Memory B cell (primary cell): ENCODE data around the gene LBX2.
"Not testable (repeated sequence)": the region's sequence is repeated elsewhere in the genome, so short reads cannot be mapped to it uniquely, and the experiment has no call there.

Experiments used
- ATAC-seq: fragments of 150-1000 bp; cut with Tn5 transposase; 2 replicates; pipeline ENCODE4 v1.10.0; 2021; ENCODE audit warnings: low read depth, mild to moderate bottlenecking, moderate library complexity
- DNase-seq, 2 donors: peaks; one replicate each; pipeline ENCODE4 v3.0.0; 2022; ENCODE audit warnings: low spot score in 2 of 2
- H3K27ac Mint-ChIP-seq: one replicate; pipeline ENCODE4 v1.8.0; 2022; ENCODE audit warnings: mild to moderate bottlenecking, moderate library complexity, mixed read lengths
- H3K27me3 Mint-ChIP-seq: one replicate; pipeline ENCODE4 v1.8.0; 2022; ENCODE audit warnings: mixed read lengths
- H3K36me3 Mint-ChIP-seq: one replicate; pipeline ENCODE4 v1.8.0; 2022; ENCODE audit warnings: mild to moderate bottlenecking, mixed read lengths
- H3K4me1 Mint-ChIP-seq: one replicate; pipeline ENCODE4 v1.8.0; 2022; ENCODE audit warnings: mixed read lengths
- H3K4me3 Mint-ChIP-seq: one replicate; pipeline ENCODE4 v1.8.0; 2022; ENCODE audit warnings: mild to moderate bottlenecking, moderate library complexity, mixed read lengths
- H3K9me3 Mint-ChIP-seq: one replicate; pipeline ENCODE4 v1.8.0; 2022; ENCODE audit warnings: mixed read lengths

Gene LBX2

DNA sequence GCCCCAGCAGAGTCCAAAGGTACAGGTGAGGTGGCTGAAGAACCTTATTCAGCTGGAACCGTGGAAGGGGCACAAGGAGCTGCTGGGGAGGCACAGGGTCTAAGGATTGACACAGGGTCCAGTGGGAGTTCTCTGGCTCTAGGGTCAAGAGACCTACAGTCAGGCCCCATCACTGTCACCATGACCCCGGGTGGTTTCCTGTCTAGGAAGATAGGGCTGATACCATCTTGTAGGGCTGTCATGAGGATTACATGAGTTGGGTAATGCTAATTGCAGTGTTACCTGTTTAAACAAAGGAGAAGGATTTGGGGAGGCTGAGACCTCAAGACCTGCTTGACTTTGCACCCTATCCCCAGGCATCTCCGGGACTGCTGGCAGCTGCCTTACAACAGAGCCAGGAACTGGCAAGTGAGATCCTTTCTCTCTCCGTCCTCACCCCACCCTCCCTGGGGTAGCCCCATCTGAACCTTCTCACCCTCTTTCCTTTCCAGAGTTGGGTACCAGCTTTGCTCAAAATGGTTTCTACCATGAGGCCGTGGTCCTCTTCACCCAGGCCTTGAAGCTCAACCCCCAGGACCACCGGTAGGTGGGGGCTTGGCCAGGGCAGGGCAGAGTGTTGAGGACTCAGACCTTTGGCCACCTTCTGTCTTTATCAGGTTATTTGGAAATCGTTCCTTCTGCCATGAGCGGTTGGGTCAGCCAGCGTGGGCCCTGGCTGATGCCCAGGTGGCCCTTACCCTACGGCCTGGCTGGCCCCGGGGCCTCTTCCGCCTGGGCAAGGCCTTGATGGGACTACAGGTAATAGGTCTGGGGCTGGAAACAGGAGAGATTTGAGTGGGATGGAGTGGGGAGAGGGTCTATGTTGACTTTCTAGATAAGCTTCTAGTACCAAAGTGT is 7.5 kb downstream of the LBX2 start:
- no peak overlapping the region for H3K27ac Mint-ChIP-seq
- H3K27me3 Mint-ChIP-seq, result no peaks in the 10 kb centered on the region
- ATAC-seq (no peak), DNase-seq (no peak)
- peaks cover 3% of the 10 kb centered on the region for H3K4me1 Mint-ChIP-seq
- H3K9me3 Mint-ChIP-seq, result no peaks in the 10 kb centered on the region
- peaks cover 40% of the 10 kb centered on the region for H3K36me3 Mint-ChIP-seq
- no peak overlapping the region for H3K4me3 Mint-ChIP-seq

DNA sequence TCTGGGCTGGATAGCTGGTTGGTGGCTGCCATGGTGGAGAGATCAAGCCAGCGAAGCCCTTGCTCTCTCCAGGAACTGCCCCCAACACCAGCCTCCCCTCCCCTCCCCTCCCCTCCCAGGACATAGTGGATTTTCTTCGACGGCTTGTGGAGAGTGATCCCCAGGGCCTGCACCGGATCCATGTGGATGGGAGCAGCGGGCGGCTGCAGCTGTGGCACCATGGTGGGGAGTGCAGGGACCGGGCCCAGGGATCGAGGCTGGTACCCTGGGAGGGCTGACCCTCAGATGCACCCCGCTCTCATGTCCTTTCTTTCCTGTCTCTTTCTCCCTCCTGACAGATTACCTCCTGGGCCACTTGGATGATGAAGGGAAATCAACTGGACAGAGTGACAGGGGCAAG is 9.5 kb downstream of the LBX2 start:
- Mint-ChIP-seq H3K9me3 (no peaks in the 10 kb centered on the region), H3K27ac (no peak overlapping the region), H3K4me3 (no peak overlapping the region), H3K27me3 (no peaks in the 10 kb centered on the region), H3K36me3 (peaks cover 46% of the 10 kb centered on the region), H3K4me1 (peaks cover 8% of the 10 kb centered on the region)
- no peak for DNase-seq
- ATAC-seq, result no peak

DNA sequence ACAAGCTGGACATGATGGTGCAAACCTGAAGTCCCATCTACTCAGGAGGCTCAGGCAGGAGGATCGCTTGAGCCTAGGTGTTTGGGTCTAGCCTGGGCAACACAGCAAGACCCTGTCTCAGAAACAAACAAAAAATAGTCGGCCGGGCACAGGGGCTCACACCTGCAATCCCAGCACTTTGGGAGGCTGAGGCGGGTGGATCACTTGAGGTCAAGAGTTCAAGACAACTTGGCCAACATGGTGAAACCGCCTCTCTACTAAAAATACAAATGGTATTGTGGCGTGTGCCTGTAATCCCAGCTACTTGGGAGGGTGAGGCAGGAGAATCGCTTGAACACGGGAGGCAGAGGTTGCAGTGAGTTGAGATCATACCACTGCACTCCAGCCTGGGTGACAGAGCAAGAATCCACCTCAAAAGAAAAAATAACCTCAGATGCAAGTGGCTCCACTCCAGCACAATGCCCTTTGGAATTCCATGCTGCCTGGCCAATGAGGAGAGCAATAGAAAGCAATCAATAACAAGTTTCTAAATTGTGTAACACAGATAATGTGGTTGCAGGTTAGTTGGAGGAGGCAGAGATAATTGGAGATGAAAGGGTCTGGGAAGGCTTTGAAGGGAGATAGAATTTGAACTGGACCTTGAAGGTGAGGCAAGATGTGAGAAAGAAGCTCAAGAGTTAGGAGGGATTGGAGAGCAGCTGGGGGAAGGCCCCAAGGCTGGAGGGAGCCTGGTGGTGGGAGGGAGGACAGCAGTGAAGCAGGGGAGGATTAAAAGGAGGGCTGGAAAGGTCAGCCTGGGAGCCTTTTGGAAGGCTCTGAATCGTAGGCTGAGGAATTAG is 10.5 kb downstream of the LBX2 start:
- Mint-ChIP-seq H3K4me3 (no peak overlapping the region), H3K9me3 (no peaks in the 10 kb centered on the region), H3K4me1 (peaks cover 8% of the 10 kb centered on the region), H3K27ac (no peak overlapping the region), H3K27me3 (no peaks in the 10 kb centered on the region), H3K36me3 (peaks cover 40% of the 10 kb centered on the region)
- ATAC-seq (no peak), DNase-seq (no peak)

DNA sequence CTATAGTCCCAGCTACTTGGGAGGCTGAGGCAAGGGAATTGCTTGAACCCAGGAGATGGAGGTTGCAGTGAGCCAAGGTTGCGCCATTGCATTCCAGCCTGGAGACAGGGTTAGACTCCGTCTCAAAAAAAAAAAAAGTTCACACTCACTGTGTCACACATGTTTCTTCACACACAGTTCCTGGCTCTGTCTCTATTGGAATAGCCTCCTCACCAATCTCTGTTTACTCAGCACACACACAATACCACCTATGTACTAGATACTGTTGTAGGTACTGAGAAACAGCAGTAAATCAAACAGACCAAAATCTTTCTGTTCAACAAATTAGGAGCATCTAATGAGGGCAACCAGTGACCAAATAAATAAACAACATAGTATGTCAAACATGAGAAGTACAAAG is 13.3 kb downstream of the LBX2 start:
- no peak overlapping the region for H3K27ac Mint-ChIP-seq
- DNase-seq, result no peak
- peaks cover 14% of the 10 kb centered on the region for H3K4me1 Mint-ChIP-seq
- no peak overlapping the region for H3K4me3 Mint-ChIP-seq
- H3K27me3 Mint-ChIP-seq, result no peaks in the 10 kb centered on the region
- no peaks in the 10 kb centered on the region for H3K9me3 Mint-ChIP-seq
- no peak for ATAC-seq
- peaks cover 22% of the 10 kb centered on the region for H3K36me3 Mint-ChIP-seq

DNA sequence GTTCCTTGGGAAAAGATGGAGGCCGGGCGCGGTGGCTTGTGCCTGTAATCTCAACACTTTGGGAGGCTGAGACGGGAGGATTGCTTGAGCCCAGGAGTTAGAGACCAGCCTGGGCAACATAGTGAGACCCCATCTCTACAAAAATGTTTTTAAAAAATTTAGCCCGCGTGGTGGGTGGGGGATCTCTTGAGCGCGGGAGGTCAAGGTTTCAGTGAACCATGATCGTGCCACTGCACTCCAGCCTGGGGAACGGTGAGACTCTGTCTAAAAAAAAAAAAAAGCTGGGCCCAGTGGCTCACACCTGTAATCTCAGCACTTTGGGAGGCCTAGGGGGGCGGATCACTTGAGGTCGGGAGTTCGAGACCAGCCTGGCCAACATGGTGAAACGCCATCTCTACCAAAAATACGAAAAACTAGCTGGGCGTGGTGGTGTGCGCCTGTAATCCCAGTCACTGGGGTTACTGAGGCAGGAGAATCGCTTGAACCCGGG is 15.7 kb downstream of the LBX2 start:
- H3K36me3 Mint-ChIP-seq, result peaks cover 11% of the 10 kb centered on the region
- not testable (repeated sequence) for H3K27me3 Mint-ChIP-seq, ATAC-seq, H3K9me3 Mint-ChIP-seq, DNase-seq
- peaks cover 18% of the 10 kb centered on the region for H3K4me1 Mint-ChIP-seq
- H3K4me3 Mint-ChIP-seq, result peak overlapping the region; percentile 99
- H3K27ac Mint-ChIP-seq, result peak overlapping the region; percentile 92

DNA sequence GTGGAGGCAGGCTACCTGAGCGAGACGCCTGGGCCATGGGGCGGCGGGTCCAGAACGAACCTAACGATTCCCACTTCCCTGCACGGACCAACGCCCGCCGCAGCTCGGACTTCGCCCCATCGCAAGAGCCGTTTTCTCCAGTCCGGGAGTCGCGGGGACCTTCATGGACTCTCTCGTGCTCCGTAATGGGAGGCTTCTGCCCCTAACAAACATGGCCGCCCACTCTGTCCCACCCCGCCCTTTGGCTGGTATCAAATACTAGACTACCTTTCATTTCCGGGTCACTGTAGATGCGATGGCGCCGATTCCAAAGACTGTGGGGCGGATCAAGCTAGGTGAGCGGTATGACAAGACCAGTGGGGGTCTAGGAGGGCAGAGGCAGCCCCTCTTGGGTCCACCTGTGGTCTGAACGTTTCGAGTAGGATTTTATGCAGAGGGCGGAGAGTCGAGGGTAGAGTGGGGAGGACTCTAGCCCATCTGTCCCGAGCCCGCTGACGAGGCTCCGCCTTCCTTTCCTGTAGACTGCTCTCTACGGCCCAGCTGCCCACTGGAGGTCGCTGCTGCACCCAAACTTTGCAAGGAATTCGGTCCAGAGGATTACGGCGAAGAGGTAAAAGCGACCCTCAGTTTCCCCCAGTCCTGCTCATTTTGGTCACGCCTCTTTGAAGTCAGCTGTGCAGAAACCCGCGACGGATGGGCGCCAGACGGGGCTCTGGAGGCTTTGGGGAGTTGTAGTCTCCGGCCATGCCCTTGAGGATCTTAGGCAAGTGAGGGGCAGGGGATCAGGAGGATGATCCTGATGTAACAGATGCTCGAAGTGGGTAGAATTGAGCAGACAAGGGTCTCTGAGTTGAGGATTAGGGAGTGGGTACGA is 16.4 kb downstream of the LBX2 start, which contains the start of the genes CCDC142 and TTC31:
TSS of gene CCDC142 (minus strand) at position 198 of the 874 bp plus-strand sequence. CDS start at position 37, 161 bp downstream.
TSS of gene TTC31 (plus strand) at position 281 of the 874 bp plus-strand sequence. CDS start at position 296, 15 bp downstream.
- Mint-ChIP-seq H3K27ac (peak within 1 kb of the TSS; percentile 92), H3K36me3 (peaks cover 11% of the 10 kb centered on the region), H3K4me3 (peak within 1 kb of the TSS; percentile 99), H3K4me1 (peaks cover 18% of the 10 kb centered on the region), H3K9me3 (no peaks in the 10 kb centered on the region), H3K27me3 (no peaks in the 10 kb centered on the region)
- ATAC-seq, result peak; percentile 93
- DNase-seq, result peak; percentile 90 to 91

DNA sequence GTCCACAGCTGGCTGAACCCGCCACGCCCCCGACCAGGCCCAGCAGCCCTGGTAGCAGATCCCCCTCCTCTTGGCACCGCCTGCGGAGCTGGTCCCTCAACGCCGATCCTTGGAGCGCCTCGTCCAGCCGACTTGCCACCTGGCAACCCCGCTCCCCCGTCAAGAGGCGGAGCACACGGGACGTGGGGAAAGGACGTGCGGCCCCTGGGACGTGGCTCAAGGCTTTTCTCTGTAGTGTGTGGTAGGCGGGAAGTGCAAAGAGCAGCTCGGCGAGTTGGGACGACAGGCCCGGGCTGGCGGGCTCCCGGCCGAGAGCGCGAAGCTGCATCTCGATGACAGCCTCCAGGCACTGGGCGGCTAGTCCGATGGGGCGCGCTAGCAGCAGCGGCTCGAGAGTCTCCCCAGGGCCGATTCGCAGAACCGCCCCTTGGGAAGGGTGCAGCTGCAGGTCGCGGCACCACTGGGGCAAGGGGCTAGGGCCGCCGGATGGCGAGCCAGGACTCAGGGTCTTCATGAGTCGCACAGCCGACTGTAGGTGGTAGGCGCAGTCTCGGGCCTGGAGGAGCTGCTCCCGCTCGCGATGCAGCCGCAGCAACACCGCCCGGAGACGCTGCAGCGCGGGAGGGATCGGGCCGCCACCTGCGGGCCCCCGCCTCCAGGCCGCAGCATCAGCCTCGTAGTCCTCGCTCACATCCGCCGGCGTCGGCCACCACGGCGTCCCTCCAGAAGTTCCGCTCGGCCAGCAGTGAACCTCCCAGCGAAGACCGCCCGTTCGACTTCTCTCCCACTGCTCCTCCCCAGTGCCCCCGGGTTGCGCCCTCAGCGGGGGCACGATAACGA is 17.2 kb downstream of the LBX2 start:
- H3K9me3 Mint-ChIP-seq, result no peaks in the 10 kb centered on the region
- DNase-seq (peak in 1 of 2 donors; percentile 13), ATAC-seq (peak; percentile 43)
- no peaks in the 10 kb centered on the region for H3K27me3 Mint-ChIP-seq
- H3K4me1 Mint-ChIP-seq, result peaks cover 21% of the 10 kb centered on the region
- peaks cover 15% of the 10 kb centered on the region for H3K36me3 Mint-ChIP-seq
- H3K4me3 Mint-ChIP-seq, result peak overlapping the region; percentile 99
- H3K27ac Mint-ChIP-seq, result peak overlapping the region; percentile 92

DNA sequence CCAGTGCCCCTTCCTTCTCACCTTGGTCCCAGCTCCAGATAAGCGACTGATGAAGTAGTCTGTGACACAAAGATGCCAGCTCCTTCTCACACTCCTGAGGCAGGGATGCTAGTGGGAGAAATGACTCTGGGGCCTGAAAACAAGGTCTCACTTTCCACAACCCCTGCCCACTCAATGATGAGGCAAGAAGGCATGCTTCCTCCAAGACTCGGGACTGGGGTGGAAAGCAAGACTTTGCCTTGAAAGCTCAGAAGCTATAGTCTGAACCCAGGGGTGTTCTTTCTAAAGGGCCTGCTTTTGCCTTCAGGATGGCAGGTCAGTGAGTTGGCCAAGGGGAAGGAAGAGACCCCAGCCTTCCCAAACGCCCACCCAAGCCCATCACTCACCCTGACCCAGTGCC is 18.0 kb downstream of the LBX2 start:
- Mint-ChIP-seq H3K27me3 (no peaks in the 10 kb centered on the region), H3K9me3 (no peaks in the 10 kb centered on the region), H3K4me3 (peak overlapping the region; percentile 99), H3K27ac (no peak overlapping the region), H3K36me3 (peaks cover 12% of the 10 kb centered on the region), H3K4me1 (peaks cover 18% of the 10 kb centered on the region)
- ATAC-seq (no peak), DNase-seq (no peak)

DNA sequence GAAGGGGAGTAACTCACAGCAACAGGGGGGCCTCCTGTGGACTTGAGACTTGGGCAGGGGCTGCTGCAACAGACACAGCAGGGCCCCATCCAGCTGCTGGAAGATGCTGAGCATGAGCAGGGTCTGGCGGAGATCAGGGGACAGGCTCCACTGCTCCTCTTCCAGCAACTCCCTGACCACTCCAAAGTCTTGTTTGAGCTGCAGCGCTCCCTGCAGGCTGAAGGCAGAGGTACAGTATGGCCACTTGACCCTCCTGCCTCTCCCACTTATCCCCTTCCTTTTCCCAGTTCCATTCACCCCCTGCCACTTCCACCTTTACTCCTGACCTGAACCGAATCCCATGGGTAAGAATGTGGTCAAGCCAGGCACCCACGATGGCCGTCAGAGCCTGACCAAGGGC is 24.5 kb downstream of the LBX2 start:
- no peaks in the 10 kb centered on the region for H3K27me3 Mint-ChIP-seq
- DNase-seq, result no peak

DNA sequence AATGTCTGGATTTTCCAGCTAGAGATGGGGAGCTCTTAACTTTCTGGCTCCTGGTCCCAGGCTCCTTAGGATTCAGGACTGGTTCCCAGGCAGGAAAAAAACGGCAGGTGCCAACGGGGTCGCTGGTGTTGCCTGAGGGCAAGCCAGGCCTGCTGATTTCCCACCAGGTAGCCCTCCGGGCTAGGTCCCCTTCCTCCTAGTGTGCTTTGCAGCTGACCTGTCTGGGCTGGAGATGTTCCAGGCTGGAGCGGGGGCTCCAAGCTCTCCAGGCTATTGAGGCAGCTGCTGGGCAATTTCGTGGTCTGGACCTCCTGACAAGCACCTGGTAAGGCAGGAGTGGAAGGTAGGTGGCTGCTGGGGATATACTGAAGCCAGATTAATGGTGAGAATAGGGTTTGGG is 24.9 kb downstream of the LBX2 start:
- peaks cover 18% of the 10 kb centered on the region for H3K4me1 Mint-ChIP-seq
- H3K36me3 Mint-ChIP-seq, result peaks cover 10% of the 10 kb centered on the region
- no peaks in the 10 kb centered on the region for H3K27me3 Mint-ChIP-seq
- ATAC-seq, result no peak
- H3K27ac Mint-ChIP-seq, result no peak overlapping the region
- H3K9me3 Mint-ChIP-seq, result no peaks in the 10 kb centered on the region
- DNase-seq, result no peak
- H3K4me3 Mint-ChIP-seq, result no peak overlapping the region

More for the DNA sequence above, 24.5 kb downstream of the LBX2 start:
- no peak for ATAC-seq
- Mint-ChIP-seq H3K4me1 (peaks cover 18% of the 10 kb centered on the region), H3K4me3 (no peak overlapping the region), H3K9me3 (no peaks in the 10 kb centered on the region), H3K36me3 (peaks cover 10% of the 10 kb centered on the region), H3K27ac (no peak overlapping the region)

DNA sequence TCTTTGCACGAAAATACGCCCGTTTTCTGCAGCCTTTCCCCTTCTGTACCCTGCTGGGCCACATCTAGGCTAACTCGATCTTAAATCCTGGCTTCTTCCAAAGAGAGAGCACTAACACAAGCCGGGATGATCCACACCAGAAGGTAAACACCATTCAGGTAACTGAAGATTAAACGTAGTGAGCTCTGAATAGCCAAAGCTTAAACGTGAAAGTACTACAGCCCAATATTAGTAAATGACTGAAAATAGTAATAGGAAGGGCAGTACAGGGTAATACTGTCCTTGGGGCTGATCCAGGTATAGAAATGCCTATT is 26.5 kb downstream of the LBX2 start:
- H3K4me1 Mint-ChIP-seq, result peaks cover 15% of the 10 kb centered on the region
- peak overlapping the region; percentile 96 for H3K4me3 Mint-ChIP-seq
- no peaks in the 10 kb centered on the region for H3K27me3 Mint-ChIP-seq
- DNase-seq (no peak), ATAC-seq (no peak)
- H3K36me3 Mint-ChIP-seq, result peaks cover 10% of the 10 kb centered on the region
- peak overlapping the region; percentile 97 for H3K27ac Mint-ChIP-seq
- no peaks in the 10 kb centered on the region for H3K9me3 Mint-ChIP-seq

DNA sequence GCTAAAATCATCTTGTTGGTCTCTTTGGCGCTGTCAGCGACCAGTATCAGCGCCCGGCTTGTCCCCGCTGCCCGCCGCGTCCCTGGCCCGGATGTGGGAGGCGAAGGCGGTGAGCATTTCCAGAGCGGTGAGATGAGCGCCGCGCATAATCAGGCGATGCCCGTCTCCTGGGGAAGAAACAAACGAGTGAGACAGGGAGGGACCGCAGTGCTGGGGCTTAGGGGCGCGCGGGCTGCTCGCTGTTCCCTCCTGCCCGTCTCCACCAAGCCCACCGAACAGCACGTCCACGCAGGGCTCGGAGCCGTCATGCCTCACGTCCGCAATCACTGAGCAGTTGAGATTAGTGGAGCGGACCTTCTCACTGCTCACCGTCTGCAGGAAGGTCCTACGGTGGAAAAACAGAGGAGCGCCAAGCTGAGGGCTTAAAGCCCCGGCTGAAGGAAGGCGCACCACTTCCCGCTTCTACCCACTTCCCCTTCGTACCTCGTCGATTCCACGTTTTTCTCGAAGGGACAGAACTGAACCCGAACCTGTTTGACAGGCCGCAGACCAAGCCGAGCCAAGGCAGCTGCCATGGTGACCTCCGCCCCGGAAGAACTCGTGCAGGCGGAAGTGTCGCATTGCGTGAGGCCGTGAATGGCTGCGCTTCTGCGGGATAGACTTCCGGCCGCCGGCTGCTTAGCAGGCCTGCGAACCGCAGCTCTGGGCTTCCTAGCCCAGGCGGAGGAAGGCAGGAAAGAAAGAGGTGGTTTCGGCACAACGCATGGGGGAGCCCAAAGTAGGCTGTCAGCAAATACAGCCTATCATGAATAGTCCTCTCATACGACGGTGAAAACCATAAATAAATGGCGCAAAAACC is 27.1 kb downstream of the LBX2 start, which contains the start of gene MRPL53:
TSS of gene MRPL53 (minus strand) at position 595 of the 859 bp plus-strand sequence. CDS start at position 575, 20 bp downstream.
- ATAC-seq (peak; percentile 96), DNase-seq (peak; percentile 95 to 98)
- Mint-ChIP-seq H3K9me3 (no peaks in the 10 kb centered on the region), H3K27ac (peak within 1 kb of the TSS; percentile 97), H3K27me3 (no peaks in the 10 kb centered on the region), H3K36me3 (peaks cover 7% of the 10 kb centered on the region), H3K4me1 (peaks cover 13% of the 10 kb centered on the region), H3K4me3 (peak within 1 kb of the TSS; percentile 96)
